22Rv1 (cell line): Measurements from ENCODE around the gene CMIP.

Source experiments
- CTCF ChIP-seq: fragments of 450-650 bp; IDR thresholded peaks from 2 replicates; pipeline ENCODE4 v1.5.1; 2017; ENCODE audit warnings: mild to moderate bottlenecking
- ZFX ChIP-seq: fragments of 450-650 bp; IDR thresholded peaks from 2 replicates; pipeline ENCODE4 v1.6.1; 2017; ENCODE audit warnings: antibody characterized with exemption, borderline replicate concordance

- TF ChIP-seq CTCF: no peak
- TF ChIP-seq ZFX: no peak
These were observed 27.9 kb upstream of the CMIP start for GRCh38 chr16:81416749-81417148.
